ENCODE results near the gene TDRD15.

The TDRD15 gene

GRCh38 chr2:21123473-21124393 is at the start of gene TDRD15:
Gene TDRD15 (plus strand): TSS chr2:21123968. CDS start chr2:21137468, 13,500 bp downstream.
- no peak within 1 kb of the TSS for H3K4me3 ChIP-seq (ENCODE audit: low read depth, low read length)
- H3K27ac ChIP-seq (ENCODE audit: extremely low read depth, low read depth, low read length) = no peak within 1 kb of the TSS
- POLR2A ChIA-PET = no interaction called here
- TF ChIP-seq ZNF544 (tag by site-specific recombination; IDR thresholded peaks at IDR 0.05) (no peak), ZNF394 (tag by site-specific recombination; IDR thresholded peaks at IDR 0.05; ENCODE audit: borderline replicate concordance) (no peak), ZNF561 (tag by site-specific recombination; IDR thresholded peaks at IDR 0.05; ENCODE audit: borderline replicate concordance) (no peak), ZNF629 (tag by site-specific recombination; IDR thresholded peaks at IDR 0.05) (no peak), ZNF670 (tag by site-specific recombination; IDR thresholded peaks at IDR 0.05; ENCODE audit: low read depth) (no peak), ZNF473 (tag by site-specific recombination; IDR thresholded peaks at IDR 0.05) (no peak), ZNF398 (tag by site-specific recombination; IDR thresholded peaks at IDR 0.05) (no peak), ZNF416 (tag by site-specific recombination; IDR thresholded peaks at IDR 0.05) (no peak), ZNF324 (tag by site-specific recombination; IDR thresholded peaks at IDR 0.05) (no peak), ZNF19 (tag by site-specific recombination; IDR thresholded peaks at IDR 0.05; ENCODE audit: low read depth) (no peak), ZSCAN16 (tag by site-specific recombination; IDR thresholded peaks at IDR 0.05) (no peak), TSHZ1 (tag by site-specific recombination; IDR thresholded peaks at IDR 0.05; ENCODE audit: borderline replicate concordance) (no peak), CTCF (tag by site-specific recombination; IDR thresholded peaks at IDR 0.05) (no peak), ZNF335 (tag by site-specific recombination; conservative IDR thresholded peaks at IDR 0.05) (no peak), ZNF530 (tag by site-specific recombination; IDR thresholded peaks at IDR 0.05; ENCODE audit: low read depth) (no peak), ZNF391 (tag by site-specific recombination; IDR thresholded peaks at IDR 0.05; ENCODE audit: borderline replicate concordance, low read depth) (no peak), ZNF639 (tag by site-specific recombination; IDR thresholded peaks at IDR 0.05) (no peak), ZNF704 (tag by site-specific recombination; IDR thresholded peaks at IDR 0.05) (no peak)
- no peaks in the 10 kb centered on the region for H3K4me1 ChIP-seq (ENCODE audit: control insufficient read depth, insufficient read depth, low read length)
- H3K9me3 ChIP-seq (ENCODE audit: control insufficient read depth, insufficient read depth, low read depth, low read length) = no peaks in the 10 kb centered on the region
- no peaks in the 10 kb centered on the region for H3K36me3 ChIP-seq (ENCODE audit: control insufficient read depth in 2 of 2, insufficient read depth in 1 of 2, low read length in 2 of 2)
- CTCF ChIA-PET = no interaction called here
